Uterus (tissue), 2 donors: Measurements from ENCODE around the gene BTD.

ENCODE experiments used
- CTCF ChIP-seq, 4 experiments: fragments of 200-600 bp in 2 of 4; fragments of 450-650 bp in 2 of 4; sonication (generic) in 2 of 4; IDR thresholded peaks; one replicate each; pipeline ENCODE4 v1.5.1; 2016 to 2019; ENCODE audit warnings: antibody characterized with exemption in 4 of 4, mild to moderate bottlenecking in 2 of 4, moderate library complexity in 1 of 4
- POLR2A ChIP-seq, 2 donors: fragments of 450-650 bp; IDR thresholded peaks; one replicate each; pipeline ENCODE4 v1.6.1; 2016; ENCODE audit warnings: antibody characterized with exemption in 2 of 2, mild to moderate bottlenecking in 1 of 2, moderate library complexity in 1 of 2

GRCh38 chr3:15666277-15666676 is 64.7 kb downstream of the BTD start:
- TF ChIP-seq POLR2A (IDR thresholded peaks at IDR 0.05) (no peak), CTCF (IDR thresholded peaks at IDR 0.05) (no peak)
